WTC11 (cell line): ENCODE data around the gene UGT2B17. TPM values are rescaled to one million over a fixed set of nuclear protein-coding genes. Genes with fewer than 3 reads are reported as not detected.

Experiments
- ATAC-seq: fragments of 200-7000 bp; cut with Tn5 transposase; 2 replicates; pipeline ENCODE4 v1.10.0; 2021; ENCODE audit warnings: mild to moderate bottlenecking, moderate library complexity
- CTCF ChIA-PET: fragments of 300-600 bp; sonication (Branson Sonifier 250); formaldehyde crosslinking; loops from one replicate; lab custom pipeline; 2021; ENCODE audit warnings: antibody characterized with exemption; lab: Charles Lee
- POLR2A ChIA-PET: fragments of 350-600 bp; sonication (Branson Sonifier 250); formaldehyde crosslinking; loops from one replicate; lab custom pipeline; 2021; ENCODE audit warnings: antibody characterized with exemption; lab: Charles Lee
- DNase-seq: peaks from one replicate; pipeline ENCODE4 v3.0.0; 2021; ENCODE audit warnings: low spot score
- H3K27ac Mint-ChIP-seq: 2 replicates; pipeline ENCODE4 v1.8.0; 2021; ENCODE audit warnings: mixed read lengths
- H3K27me3 Mint-ChIP-seq: 2 replicates; pipeline ENCODE4 v1.8.0; 2021; ENCODE audit warnings: low read depth, mild to moderate bottlenecking, moderate library complexity, mixed read lengths
- H3K36me3 Mint-ChIP-seq: 2 replicates; pipeline ENCODE4 v1.8.0; 2021; ENCODE audit warnings: mixed read lengths
- H3K4me1 Mint-ChIP-seq: 2 replicates; pipeline ENCODE4 v1.8.0; 2022; ENCODE audit warnings: mixed read lengths
- H3K4me3 Mint-ChIP-seq: 2 replicates; pipeline ENCODE4 v1.8.0; 2021; ENCODE audit warnings: mild to moderate bottlenecking, moderate library complexity, mixed read lengths
- H3K9me3 Mint-ChIP-seq: 2 replicates; pipeline ENCODE4 v1.8.0; 2021; ENCODE audit warnings: mixed read lengths
- ATF1 ChIP-seq: sonication (generic); formaldehyde crosslinking; IDR thresholded peaks from 2 replicates; pipeline ENCODE4 v1.8.1; 2023; ENCODE audit warnings: mild to moderate bottlenecking, moderate library complexity, missing genetic modification reagents
- HMGA2 ChIP-seq: fragments of 250-450 bp; sonication (Bioruptor Pico); IDR thresholded peaks from 2 replicates; pipeline ENCODE4 v1.4.0; 2021; ENCODE audit warnings: mild to moderate bottlenecking, moderate library complexity
- MYBL2 ChIP-seq: sonication (generic); formaldehyde crosslinking; IDR thresholded peaks from 2 replicates; pipeline ENCODE4 v1.8.1; 2023; ENCODE audit warnings: mild to moderate bottlenecking, moderate library complexity, missing genetic modification reagents
- NFE2L1 ChIP-seq: sonication (generic); formaldehyde crosslinking; IDR thresholded peaks from 2 replicates; pipeline ENCODE4 v1.8.1; 2023; ENCODE audit warnings: missing genetic modification reagents
- RORB ChIP-seq: fragments of 250-450 bp; sonication (Bioruptor Pico); IDR thresholded peaks from 2 replicates; pipeline ENCODE4 v1.9.0; 2021; ENCODE audit warnings: mild to moderate bottlenecking
- SP1 ChIP-seq: sonication (generic); formaldehyde crosslinking; conservative IDR thresholded peaks from 2 replicates; pipeline ENCODE4 v1.8.1; 2022; ENCODE audit warnings: missing genetic modification reagents
- TCF7 ChIP-seq: sonication (generic); formaldehyde crosslinking; IDR thresholded peaks from 2 replicates; pipeline ENCODE4 v1.8.0; 2022; ENCODE audit warnings: mild to moderate bottlenecking, low read depth, missing genetic modification reagents, moderate library complexity
- TEAD4 ChIP-seq: sonication (generic); formaldehyde crosslinking; IDR thresholded peaks from 2 replicates; pipeline ENCODE4 v1.8.0; 2022; ENCODE audit warnings: mild to moderate bottlenecking, missing genetic modification reagents
- ZNF317 ChIP-seq: sonication (generic); formaldehyde crosslinking; IDR thresholded peaks from 2 replicates; pipeline ENCODE4 v1.8.1; 2023; ENCODE audit warnings: low read depth, mild to moderate bottlenecking, moderate library complexity, missing genetic modification reagents, borderline replicate concordance
- total RNA-seq: library from RNA; stranded (reverse); gene quantifications from 3 replicates; pipeline ENCODE4 v1.2.3, GENCODE V29; 2021
- TF ChIP-seq, protein P1 (sequence below): sonication (generic); formaldehyde crosslinking; IDR thresholded peaks from 2 replicates; pipeline ENCODE4 v1.8.0; 2022; ENCODE audit warnings: mild to moderate bottlenecking, missing genetic modification reagents
- TF ChIP-seq, protein P2 (sequence below): sonication (generic); formaldehyde crosslinking; IDR thresholded peaks from 2 replicates; pipeline ENCODE4 v1.8.0; 2022; ENCODE audit warnings: mild to moderate bottlenecking, missing genetic modification reagents
- TF ChIP-seq, protein P3 (sequence below): sonication (generic); formaldehyde crosslinking; IDR thresholded peaks from 2 replicates; pipeline ENCODE4 v1.8.1; 2022; ENCODE audit warnings: mild to moderate bottlenecking, missing genetic modification reagents, moderate library complexity, borderline replicate concordance
- TF ChIP-seq, protein P4 (sequence below): sonication (generic); formaldehyde crosslinking; IDR thresholded peaks from 2 replicates; pipeline ENCODE4 v1.8.0; 2023; ENCODE audit warnings: missing genetic modification reagents
- TF ChIP-seq, protein P5 (sequence below): sonication (generic); formaldehyde crosslinking; IDR thresholded peaks from 2 replicates; pipeline ENCODE4 v1.8.0; 2023; ENCODE audit warnings: missing genetic modification reagents, mild to moderate bottlenecking, borderline replicate concordance
- TF ChIP-seq, protein P6 (sequence below): sonication (generic); formaldehyde crosslinking; IDR thresholded peaks from 2 replicates; pipeline ENCODE4 v1.8.0; 2022; ENCODE audit warnings: missing genetic modification reagents

The UGT2B17 gene
- total RNA-seq, 1 experiment from 2014 or later, result not detected

DNA sequence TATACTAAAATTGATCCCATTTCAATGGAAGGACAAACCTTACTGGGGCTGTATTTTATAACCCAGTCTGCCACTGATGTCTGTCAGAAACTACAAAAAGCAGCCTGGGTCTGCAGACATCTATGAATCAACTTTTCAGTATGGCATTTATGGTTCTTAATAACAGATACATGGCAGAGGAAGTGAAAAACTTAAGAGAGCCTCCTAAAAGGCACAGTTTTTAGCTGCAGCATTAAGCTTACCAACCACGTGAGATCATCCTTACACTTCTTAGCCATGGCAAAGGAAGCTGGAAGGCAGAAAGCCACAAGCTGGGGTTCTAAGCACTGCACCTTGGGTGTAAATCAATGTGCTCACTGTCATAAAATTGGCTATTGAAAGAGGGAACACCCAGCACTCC is 16.6 kb upstream of the UGT2B17 start (continued):
- TF ChIP-seq, protein P1, sequence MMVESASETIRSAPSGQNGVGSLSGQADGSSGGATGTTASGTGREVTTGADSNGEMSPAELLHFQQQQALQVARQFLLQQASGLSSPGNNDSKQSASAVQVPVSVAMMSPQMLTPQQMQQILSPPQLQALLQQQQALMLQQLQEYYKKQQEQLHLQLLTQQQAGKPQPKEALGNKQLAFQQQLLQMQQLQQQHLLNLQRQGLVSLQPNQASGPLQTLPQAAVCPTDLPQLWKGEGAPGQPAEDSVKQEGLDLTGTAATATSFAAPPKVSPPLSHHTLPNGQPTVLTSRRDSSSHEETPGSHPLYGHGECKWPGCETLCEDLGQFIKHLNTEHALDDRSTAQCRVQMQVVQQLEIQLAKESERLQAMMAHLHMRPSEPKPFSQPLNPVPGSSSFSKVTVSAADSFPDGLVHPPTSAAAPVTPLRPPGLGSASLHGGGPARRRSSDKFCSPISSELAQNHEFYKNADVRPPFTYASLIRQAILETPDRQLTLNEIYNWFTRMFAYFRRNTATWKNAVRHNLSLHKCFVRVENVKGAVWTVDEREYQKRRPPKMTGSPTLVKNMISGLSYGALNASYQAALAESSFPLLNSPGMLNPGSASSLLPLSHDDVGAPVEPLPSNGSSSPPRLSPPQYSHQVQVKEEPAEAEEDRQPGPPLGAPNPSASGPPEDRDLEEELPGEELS, result no peak
- TF ChIP-seq, protein P2, sequence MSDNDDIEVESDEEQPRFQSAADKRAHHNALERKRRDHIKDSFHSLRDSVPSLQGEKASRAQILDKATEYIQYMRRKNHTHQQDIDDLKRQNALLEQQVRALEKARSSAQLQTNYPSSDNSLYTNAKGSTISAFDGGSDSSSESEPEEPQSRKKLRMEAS (CRISPR knock-in tag), result no peak
- TF ChIP-seq NFE2L1 (CRISPR knock-in tag) (no peak), SP1 (CRISPR knock-in tag) (no peak), MYBL2 (CRISPR knock-in tag) (no peak), ATF1 (no peak)
- TF ChIP-seq, protein P3, sequence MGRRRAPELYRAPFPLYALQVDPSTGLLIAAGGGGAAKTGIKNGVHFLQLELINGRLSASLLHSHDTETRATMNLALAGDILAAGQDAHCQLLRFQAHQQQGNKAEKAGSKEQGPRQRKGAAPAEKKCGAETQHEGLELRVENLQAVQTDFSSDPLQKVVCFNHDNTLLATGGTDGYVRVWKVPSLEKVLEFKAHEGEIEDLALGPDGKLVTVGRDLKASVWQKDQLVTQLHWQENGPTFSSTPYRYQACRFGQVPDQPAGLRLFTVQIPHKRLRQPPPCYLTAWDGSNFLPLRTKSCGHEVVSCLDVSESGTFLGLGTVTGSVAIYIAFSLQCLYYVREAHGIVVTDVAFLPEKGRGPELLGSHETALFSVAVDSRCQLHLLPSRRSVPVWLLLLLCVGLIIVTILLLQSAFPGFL, result no peak

DNA sequence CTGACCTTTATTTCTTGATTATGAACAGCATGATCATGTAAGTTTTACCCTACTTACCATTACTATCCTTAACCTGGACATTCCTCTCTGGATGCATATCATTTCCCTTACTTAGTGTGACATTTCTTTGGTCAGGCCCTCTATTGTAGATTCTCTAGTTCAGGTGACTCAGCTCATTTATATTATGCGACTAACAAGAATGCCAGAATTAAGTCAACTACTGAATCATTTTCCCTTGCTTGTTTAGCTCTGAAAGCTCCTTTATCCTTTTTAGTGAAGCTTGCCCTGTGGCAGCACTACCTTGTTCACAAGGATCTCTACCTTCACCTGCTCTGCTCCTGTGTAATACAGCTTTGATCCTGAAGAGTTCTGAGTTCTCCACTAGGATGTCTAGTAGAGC is 15.1 kb upstream of the UGT2B17 start:
- no peaks in the 10 kb centered on the region for H3K9me3 Mint-ChIP-seq
- CTCF ChIA-PET, result no interaction called here
- no peak overlapping the region for H3K27ac Mint-ChIP-seq
- no peak for ATAC-seq
- DNase-seq, result no peak
- POLR2A ChIA-PET, result no interaction called here
- no peaks in the 10 kb centered on the region for H3K4me1 Mint-ChIP-seq
- no peak for TF ChIP-seq HMGA2 (CRISPR knock-in tag)
- TF ChIP-seq, protein P4, sequence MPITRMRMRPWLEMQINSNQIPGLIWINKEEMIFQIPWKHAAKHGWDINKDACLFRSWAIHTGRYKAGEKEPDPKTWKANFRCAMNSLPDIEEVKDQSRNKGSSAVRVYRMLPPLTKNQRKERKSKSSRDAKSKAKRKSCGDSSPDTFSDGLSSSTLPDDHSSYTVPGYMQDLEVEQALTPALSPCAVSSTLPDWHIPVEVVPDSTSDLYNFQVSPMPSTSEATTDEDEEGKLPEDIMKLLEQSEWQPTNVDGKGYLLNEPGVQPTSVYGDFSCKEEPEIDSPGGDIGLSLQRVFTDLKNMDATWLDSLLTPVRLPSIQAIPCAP (CRISPR knock-in tag), result no peak
- TF ChIP-seq TEAD4 (CRISPR knock-in tag), result no peak
- TF ChIP-seq, protein P5, sequence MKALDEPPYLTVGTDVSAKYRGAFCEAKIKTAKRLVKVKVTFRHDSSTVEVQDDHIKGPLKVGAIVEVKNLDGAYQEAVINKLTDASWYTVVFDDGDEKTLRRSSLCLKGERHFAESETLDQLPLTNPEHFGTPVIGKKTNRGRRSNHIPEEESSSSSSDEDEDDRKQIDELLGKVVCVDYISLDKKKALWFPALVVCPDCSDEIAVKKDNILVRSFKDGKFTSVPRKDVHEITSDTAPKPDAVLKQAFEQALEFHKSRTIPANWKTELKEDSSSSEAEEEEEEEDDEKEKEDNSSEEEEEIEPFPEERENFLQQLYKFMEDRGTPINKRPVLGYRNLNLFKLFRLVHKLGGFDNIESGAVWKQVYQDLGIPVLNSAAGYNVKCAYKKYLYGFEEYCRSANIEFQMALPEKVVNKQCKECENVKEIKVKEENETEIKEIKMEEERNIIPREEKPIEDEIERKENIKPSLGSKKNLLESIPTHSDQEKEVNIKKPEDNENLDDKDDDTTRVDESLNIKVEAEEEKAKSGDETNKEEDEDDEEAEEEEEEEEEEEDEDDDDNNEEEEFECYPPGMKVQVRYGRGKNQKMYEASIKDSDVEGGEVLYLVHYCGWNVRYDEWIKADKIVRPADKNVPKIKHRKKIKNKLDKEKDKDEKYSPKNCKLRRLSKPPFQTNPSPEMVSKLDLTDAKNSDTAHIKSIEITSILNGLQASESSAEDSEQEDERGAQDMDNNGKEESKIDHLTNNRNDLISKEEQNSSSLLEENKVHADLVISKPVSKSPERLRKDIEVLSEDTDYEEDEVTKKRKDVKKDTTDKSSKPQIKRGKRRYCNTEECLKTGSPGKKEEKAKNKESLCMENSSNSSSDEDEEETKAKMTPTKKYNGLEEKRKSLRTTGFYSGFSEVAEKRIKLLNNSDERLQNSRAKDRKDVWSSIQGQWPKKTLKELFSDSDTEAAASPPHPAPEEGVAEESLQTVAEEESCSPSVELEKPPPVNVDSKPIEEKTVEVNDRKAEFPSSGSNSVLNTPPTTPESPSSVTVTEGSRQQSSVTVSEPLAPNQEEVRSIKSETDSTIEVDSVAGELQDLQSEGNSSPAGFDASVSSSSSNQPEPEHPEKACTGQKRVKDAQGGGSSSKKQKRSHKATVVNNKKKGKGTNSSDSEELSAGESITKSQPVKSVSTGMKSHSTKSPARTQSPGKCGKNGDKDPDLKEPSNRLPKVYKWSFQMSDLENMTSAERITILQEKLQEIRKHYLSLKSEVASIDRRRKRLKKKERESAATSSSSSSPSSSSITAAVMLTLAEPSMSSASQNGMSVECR (CRISPR knock-in tag), result no peak
- no peak for TF ChIP-seq ZNF317 (CRISPR knock-in tag)
- TF ChIP-seq RORB (CRISPR knock-in tag), result no peak
- TF ChIP-seq TCF7, result no peak
- TF ChIP-seq, protein P6, sequence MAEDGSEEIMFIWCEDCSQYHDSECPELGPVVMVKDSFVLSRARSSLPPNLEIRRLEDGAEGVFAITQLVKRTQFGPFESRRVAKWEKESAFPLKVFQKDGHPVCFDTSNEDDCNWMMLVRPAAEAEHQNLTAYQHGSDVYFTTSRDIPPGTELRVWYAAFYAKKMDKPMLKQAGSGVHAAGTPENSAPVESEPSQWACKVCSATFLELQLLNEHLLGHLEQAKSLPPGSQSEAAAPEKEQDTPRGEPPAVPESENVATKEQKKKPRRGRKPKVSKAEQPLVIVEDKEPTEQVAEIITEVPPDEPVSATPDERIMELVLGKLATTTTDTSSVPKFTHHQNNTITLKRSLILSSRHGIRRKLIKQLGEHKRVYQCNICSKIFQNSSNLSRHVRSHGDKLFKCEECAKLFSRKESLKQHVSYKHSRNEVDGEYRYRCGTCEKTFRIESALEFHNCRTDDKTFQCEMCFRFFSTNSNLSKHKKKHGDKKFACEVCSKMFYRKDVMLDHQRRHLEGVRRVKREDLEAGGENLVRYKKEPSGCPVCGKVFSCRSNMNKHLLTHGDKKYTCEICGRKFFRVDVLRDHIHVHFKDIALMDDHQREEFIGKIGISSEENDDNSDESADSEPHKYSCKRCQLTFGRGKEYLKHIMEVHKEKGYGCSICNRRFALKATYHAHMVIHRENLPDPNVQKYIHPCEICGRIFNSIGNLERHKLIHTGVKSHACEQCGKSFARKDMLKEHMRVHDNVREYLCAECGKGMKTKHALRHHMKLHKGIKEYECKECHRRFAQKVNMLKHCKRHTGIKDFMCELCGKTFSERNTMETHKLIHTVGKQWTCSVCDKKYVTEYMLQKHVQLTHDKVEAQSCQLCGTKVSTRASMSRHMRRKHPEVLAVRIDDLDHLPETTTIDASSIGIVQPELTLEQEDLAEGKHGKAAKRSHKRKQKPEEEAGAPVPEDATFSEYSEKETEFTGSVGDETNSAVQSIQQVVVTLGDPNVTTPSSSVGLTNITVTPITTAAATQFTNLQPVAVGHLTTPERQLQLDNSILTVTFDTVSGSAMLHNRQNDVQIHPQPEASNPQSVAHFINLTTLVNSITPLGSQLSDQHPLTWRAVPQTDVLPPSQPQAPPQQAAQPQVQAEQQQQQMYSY (CRISPR knock-in tag), result no peak
- H3K27me3 Mint-ChIP-seq, result no peaks in the 10 kb centered on the region
- no peak overlapping the region for H3K4me3 Mint-ChIP-seq
- no peaks in the 10 kb centered on the region for H3K36me3 Mint-ChIP-seq
